ENCODE results near the gene VWF.

The VWF gene

DNA sequence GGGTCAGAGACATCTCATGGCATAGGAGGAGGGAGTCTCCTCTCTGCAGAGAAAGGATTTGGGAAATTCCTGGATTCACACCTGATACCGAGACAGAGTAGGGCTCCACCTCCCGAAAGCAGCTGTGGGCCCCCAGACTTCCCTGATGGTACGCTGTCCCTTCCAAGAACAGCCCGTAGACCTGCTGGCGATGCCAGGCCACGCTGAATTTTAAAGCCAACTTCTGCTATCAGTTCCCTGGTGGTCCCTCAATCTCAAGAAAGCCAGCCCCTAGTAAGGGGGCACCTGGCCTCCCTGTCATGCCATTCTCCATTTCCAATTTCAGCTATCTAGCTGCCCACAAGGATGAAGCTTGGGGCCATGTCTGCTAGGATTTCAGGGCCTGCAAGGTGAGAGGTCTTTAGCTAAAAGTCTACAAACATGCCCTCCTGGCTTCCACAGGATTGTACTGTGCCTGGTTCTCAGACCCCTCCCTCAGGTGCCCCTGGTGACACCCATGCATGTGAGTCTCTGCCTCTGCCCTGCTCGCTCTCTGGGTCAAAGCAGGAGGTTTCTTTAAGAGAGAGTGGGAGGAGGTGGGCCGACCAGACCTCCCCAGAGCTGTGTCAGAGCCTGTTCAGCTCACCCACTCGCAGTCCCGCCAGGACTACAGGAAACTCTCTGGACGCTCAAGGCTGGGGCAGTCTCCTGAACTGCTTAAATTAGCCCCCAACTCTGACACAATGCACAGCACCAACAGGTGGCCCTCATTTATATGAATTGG is 209.9 kb downstream of the VWF start:
- TF ChIP-seq SPI1 (IDR thresholded peaks at IDR 0.05; ENCODE audit: borderline replicate concordance, low read depth): no peak
- no peak for TF ChIP-seq POLR2AphosphoS5 (IDR thresholded peaks at IDR 0.05; ENCODE audit: low read depth)
- TF ChIP-seq, protein P1, sequence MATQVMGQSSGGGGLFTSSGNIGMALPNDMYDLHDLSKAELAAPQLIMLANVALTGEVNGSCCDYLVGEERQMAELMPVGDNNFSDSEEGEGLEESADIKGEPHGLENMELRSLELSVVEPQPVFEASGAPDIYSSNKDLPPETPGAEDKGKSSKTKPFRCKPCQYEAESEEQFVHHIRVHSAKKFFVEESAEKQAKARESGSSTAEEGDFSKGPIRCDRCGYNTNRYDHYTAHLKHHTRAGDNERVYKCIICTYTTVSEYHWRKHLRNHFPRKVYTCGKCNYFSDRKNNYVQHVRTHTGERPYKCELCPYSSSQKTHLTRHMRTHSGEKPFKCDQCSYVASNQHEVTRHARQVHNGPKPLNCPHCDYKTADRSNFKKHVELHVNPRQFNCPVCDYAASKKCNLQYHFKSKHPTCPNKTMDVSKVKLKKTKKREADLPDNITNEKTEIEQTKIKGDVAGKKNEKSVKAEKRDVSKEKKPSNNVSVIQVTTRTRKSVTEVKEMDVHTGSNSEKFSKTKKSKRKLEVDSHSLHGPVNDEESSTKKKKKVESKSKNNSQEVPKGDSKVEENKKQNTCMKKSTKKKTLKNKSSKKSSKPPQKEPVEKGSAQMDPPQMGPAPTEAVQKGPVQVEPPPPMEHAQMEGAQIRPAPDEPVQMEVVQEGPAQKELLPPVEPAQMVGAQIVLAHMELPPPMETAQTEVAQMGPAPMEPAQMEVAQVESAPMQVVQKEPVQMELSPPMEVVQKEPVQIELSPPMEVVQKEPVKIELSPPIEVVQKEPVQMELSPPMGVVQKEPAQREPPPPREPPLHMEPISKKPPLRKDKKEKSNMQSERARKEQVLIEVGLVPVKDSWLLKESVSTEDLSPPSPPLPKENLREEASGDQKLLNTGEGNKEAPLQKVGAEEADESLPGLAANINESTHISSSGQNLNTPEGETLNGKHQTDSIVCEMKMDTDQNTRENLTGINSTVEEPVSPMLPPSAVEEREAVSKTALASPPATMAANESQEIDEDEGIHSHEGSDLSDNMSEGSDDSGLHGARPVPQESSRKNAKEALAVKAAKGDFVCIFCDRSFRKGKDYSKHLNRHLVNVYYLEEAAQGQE (IDR thresholded peaks at IDR 0.05; ENCODE audit: insufficient replicate concordance, low read depth): no peak
- TF ChIP-seq GABPA (IDR thresholded peaks at IDR 0.05; ENCODE audit: low read depth): no peak
- TF ChIP-seq CTCF (IDR thresholded peaks at IDR 0.05; ENCODE audit: insufficient read depth, low read length): no peak
- no peak for DNase-seq (ENCODE audit: low read depth in 1 of 2, low spot score in 1 of 2)
- H3K27ac ChIP-seq (replicated peaks): no peak overlapping the region
- H3K4me3 ChIP-seq (replicated peaks; ENCODE audit: insufficient read depth, low read length): no peak overlapping the region
- no peaks in the 10 kb centered on the region for H3K27me3 ChIP-seq (ENCODE audit: insufficient read depth, poor library complexity, severe bottlenecking)

- peaks cover 3% of the 10 kb centered on the region for H3K27me3 ChIP-seq (ENCODE audit: insufficient read depth, poor library complexity, severe bottlenecking)
These were observed 211.1 kb downstream of the VWF start for GRCh38 chr12:5913387-5913786.

More at GRCh38 chr12:5913387-5913786, 211.1 kb downstream of the VWF start:
- no peak overlapping the region for H3K27ac ChIP-seq (replicated peaks)
- H3K4me3 ChIP-seq (replicated peaks; ENCODE audit: insufficient read depth, low read length): no peak overlapping the region
- TF ChIP-seq, protein P1 (IDR thresholded peaks at IDR 0.05; ENCODE audit: insufficient replicate concordance, low read depth): no peak
- TF ChIP-seq POLR2AphosphoS5 (IDR thresholded peaks at IDR 0.05; ENCODE audit: low read depth) (no peak), GABPA (IDR thresholded peaks at IDR 0.05; ENCODE audit: low read depth) (no peak), CTCF (IDR thresholded peaks at IDR 0.05; ENCODE audit: insufficient read depth, low read length) (no peak), SPI1 (IDR thresholded peaks at IDR 0.05; ENCODE audit: borderline replicate concordance, low read depth) (no peak)
- no peak for DNase-seq (ENCODE audit: low read depth in 1 of 2, low spot score in 1 of 2)
